HL-60 (cell line): ENCODE results near the gene GPD2.

ENCODE experiments used
- DNase-seq, 2 experiments: peaks; one replicate each; pipeline ENCODE4 v3.0.0-alpha.2; 2010 to 2020; ENCODE audit warnings: low read depth in 1 of 2, low spot score in 1 of 2
- H3K27ac ChIP-seq: fragments of 250-450 bp; sonication (Bioruptor Pico); replicated peaks from 2 replicates; pipeline ENCODE4 v1.5.1; 2020; ENCODE audit warnings: mild to moderate bottlenecking, moderate library complexity
- H3K27me3 ChIP-seq: fragments of 250-450 bp; sonication (Bioruptor Pico); 2 replicates; pipeline ENCODE4 v1.5.1; 2021; ENCODE audit warnings: mild to moderate bottlenecking, moderate library complexity; ENCODE audit not compliant: insufficient read depth, poor library complexity, severe bottlenecking
- H3K4me3 ChIP-seq: replicated peaks from 2 replicates; pipeline ENCODE4 v1.5.1; 2011; ENCODE audit warnings: mild to moderate bottlenecking, control low read depth, low read length; ENCODE audit not compliant: insufficient read depth
- CTCF ChIP-seq: IDR thresholded peaks from one replicate; pipeline ENCODE4 v1.5.1; 2011; ENCODE audit warnings: low read length, control low read depth, inconsistent platforms; ENCODE audit not compliant: insufficient read depth
- GABPA ChIP-seq: IDR thresholded peaks from 2 replicates; pipeline ENCODE4 v1.6.1; 2012; ENCODE audit warnings: low read depth
- POLR2AphosphoS5 ChIP-seq: IDR thresholded peaks from 2 replicates; pipeline ENCODE4 v1.6.1; 2012; ENCODE audit warnings: low read depth
- REST ChIP-seq: IDR thresholded peaks from 2 replicates; pipeline ENCODE4 v1.6.1; 2012; ENCODE audit warnings: low read depth; ENCODE audit not compliant: insufficient replicate concordance
- SPI1 ChIP-seq: IDR thresholded peaks from 2 replicates; pipeline ENCODE4 v1.6.1; 2012; ENCODE audit warnings: low read depth, mild to moderate bottlenecking, borderline replicate concordance

Gene GPD2

GRCh38 chr2:156505696-156506095 is 69.5 kb downstream of the GPD2 start:
- TF ChIP-seq REST (no peak), POLR2AphosphoS5 (no peak)
- DNase-seq, result no peak
- no peak overlapping the region for H3K4me3 ChIP-seq
- H3K27me3 ChIP-seq, result no peaks in the 10 kb centered on the region
- no peak overlapping the region for H3K27ac ChIP-seq

GRCh38 chr2:156511122-156511521 is 74.9 kb downstream of the GPD2 start:
- no peak overlapping the region for H3K4me3 ChIP-seq
- DNase-seq, result no peak
- TF ChIP-seq GABPA, result no peak
- no peak for TF ChIP-seq CTCF
- no peak for TF ChIP-seq POLR2AphosphoS5
- no peak for TF ChIP-seq SPI1
- TF ChIP-seq REST, result no peak
- H3K27me3 ChIP-seq, result no peaks in the 10 kb centered on the region
- no peak overlapping the region for H3K27ac ChIP-seq

GRCh38 chr2:156511803-156512202 is 75.6 kb downstream of the GPD2 start:
- DNase-seq, result no peak
- Histone ChIP-seq H3K4me3 (no peak overlapping the region), H3K27ac (no peak overlapping the region), H3K27me3 (no peaks in the 10 kb centered on the region)
- TF ChIP-seq POLR2AphosphoS5, result no peak
- no peak for TF ChIP-seq GABPA
- TF ChIP-seq SPI1, result no peak

- Histone ChIP-seq H3K4me3 (no peak overlapping the region), H3K27me3 (no peaks in the 10 kb centered on the region), H3K27ac (no peak overlapping the region)
- no peak for DNase-seq
- TF ChIP-seq REST (no peak), CTCF (no peak), SPI1 (no peak), POLR2AphosphoS5 (no peak), GABPA (no peak)
These were observed 76.3 kb downstream of the GPD2 start for GRCh38 chr2:156512451-156512850.
